Transverse colon (tissue), 4 donors: ENCODE data around the gene VPS11. TPM values are rescaled to one million over a fixed set of nuclear protein-coding genes. Genes with fewer than 3 reads are reported as not detected.
A peak's percentile ranks its signal among the peaks of the same experiment; 100 is the strongest.
"Not testable (repeated sequence)": the region's sequence is repeated elsewhere in the genome, so short reads cannot be mapped to it uniquely, and the experiment has no call there.

ENCODE experiments used
- DNase-seq: peaks from one replicate; pipeline ENCODE4 v3.0.0-alpha.2; 2019
- H3K27ac ChIP-seq, 4 donors: fragments of 200-600 bp; sonication (generic); 2 replicates each; pipeline ENCODE4 v1.5.1; 2016 to 2018; ENCODE audit warnings: inconsistent platforms in 4 of 4
- H3K27me3 ChIP-seq: fragments of 200-600 bp; sonication (generic); 2 replicates; pipeline ENCODE4 v1.5.1; 2017; ENCODE audit warnings: inconsistent platforms
- H3K36me3 ChIP-seq, 4 donors: fragments of 200-600 bp; sonication (generic); 2 replicates each; pipeline ENCODE4 v1.5.1; 2017 to 2019; ENCODE audit warnings: inconsistent platforms in 4 of 4
- H3K4me1 ChIP-seq, 4 donors: fragments of 200-600 bp; sonication (generic); 2 replicates each; pipeline ENCODE4 v1.5.1; 2017 to 2020; ENCODE audit warnings: inconsistent platforms in 4 of 4
- H3K4me3 ChIP-seq, 4 donors: fragments of 200-600 bp; sonication (generic); 1 replicate in 1 of 4; 2 replicates in 3 of 4; pipeline versions ENCODE4 v1.5.1 to v1.6.1; 2017 to 2019; ENCODE audit warnings: inconsistent platforms in 4 of 4
- H3K9me3 ChIP-seq, 2 donors: fragments of 200-600 bp; sonication (generic); 2 replicates each; pipeline ENCODE4 v1.5.1; 2017 to 2019; ENCODE audit warnings: inconsistent platforms in 2 of 2
- EP300 ChIP-seq: sonication (generic); formaldehyde crosslinking; IDR thresholded peaks from one replicate; pipeline ENCODE4 v1.6.1; 2017; ENCODE audit warnings: antibody characterized with exemption, low read depth
- POLR2A ChIP-seq: fragments of 450-650 bp; IDR thresholded peaks from one replicate; pipeline ENCODE4 v1.6.1; 2016; ENCODE audit warnings: antibody characterized with exemption, mild to moderate bottlenecking, moderate library complexity
- POLR2AphosphoS5 ChIP-seq, 3 donors: sonication (generic); formaldehyde crosslinking; IDR thresholded peaks; one replicate each; pipeline ENCODE4 v1.6.1; 2016; ENCODE audit warnings: antibody characterized with exemption in 3 of 3
- WGBS, 2 donors: methylation state at CpG; one replicate each; pipeline ENCODE4 v1.1.5; 2018; ENCODE audit warnings: low coverage in 1 of 2; 5-methylcytosine and 5-hydroxymethylcytosine counted together
- in situ Hi-C, 4 donors: fragments of 200-750 bp; cut with MboI; loops; one replicate each; pipeline versions ENCODE4 v1.15.0 to v1.15.1; 2017; ENCODE audit warnings: low sequenced_read_pairs in 3 of 4, low pct_ligation_motif_present in 1 of 4, low pct_unique_long_range_greater_than_20kb in 1 of 4
- intact Hi-C: fragments of 100-400 bp; cut with DNase I; formaldehyde crosslinking; loops from one replicate; pipeline ENCODE4 v1.15.1; 2023; ENCODE audit warnings: low total_unique reads
- total RNA-seq, 4 donors: library from RNA; depleted of rRNA; stranded (reverse); fragments of >200 nt; gene quantifications; one replicate each; pipeline ENCODE4 v1.1.0, GENCODE V29; 2016
- TF ChIP-seq, protein P1 (sequence below), 5 experiments: fragments of 200-600 bp in 3 of 5; fragments of 450-650 bp in 2 of 5; sonication (generic) in 3 of 5; IDR thresholded peaks; 1 replicate in 2 of 5; 2 replicates in 3 of 5; pipeline ENCODE4 v1.5.1; 2016 to 2017; ENCODE audit warnings: antibody characterized with exemption in 5 of 5, inconsistent platforms in 3 of 5, mild to moderate bottlenecking in 2 of 5, moderate library complexity in 1 of 5

The VPS11 gene
- total RNA-seq, 4 donors from 2014 or later, result 19.8 to 122 (median 31.2) TPM

DNA sequence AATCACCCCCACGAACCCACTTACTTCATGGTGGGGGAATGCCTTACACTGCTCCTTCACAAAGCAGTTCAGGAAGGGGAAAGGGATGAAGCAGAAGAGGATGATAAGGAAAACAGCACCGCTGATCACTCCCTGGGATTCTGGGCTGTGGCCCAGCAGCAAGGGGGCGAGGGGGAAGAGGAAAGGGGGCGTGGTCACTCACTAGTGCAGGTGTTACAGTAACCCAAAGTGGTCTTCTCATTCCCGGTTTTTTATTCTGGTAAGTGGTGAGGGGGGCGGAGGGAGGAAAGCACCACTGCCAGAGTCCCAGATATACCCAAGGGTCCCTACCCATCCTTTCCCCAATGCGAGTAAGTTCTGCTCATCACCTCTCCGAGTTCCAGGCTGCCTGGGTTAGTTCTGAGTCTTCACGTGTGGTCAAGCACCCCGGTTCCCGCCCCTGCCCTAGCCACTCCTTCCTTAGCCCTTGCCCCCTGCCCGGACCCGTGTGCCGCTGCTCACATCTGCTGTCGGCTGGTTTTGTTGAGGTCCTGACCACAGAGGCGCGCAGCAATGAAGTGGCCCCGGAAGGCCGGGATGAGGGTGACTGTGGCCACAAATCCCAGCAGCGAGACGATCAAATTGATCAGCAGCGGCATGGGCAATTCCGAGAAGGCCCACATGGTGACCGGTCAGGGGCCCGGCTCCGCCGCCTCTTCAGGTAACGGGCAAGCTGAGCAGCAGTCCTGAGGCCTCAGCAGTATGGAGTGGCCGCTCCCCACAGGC, 33.6 kb downstream of the VPS11 start:
- H3K36me3 ChIP-seq, result peaks cover 0 to 9% (median 1%) of the 10 kb centered on the region in 4 donors
- H3K4me3 ChIP-seq, result peak overlapping the region; percentile 61 to 84 (median 66)
- TF ChIP-seq EP300, result no peak
- TF ChIP-seq, protein P1, sequence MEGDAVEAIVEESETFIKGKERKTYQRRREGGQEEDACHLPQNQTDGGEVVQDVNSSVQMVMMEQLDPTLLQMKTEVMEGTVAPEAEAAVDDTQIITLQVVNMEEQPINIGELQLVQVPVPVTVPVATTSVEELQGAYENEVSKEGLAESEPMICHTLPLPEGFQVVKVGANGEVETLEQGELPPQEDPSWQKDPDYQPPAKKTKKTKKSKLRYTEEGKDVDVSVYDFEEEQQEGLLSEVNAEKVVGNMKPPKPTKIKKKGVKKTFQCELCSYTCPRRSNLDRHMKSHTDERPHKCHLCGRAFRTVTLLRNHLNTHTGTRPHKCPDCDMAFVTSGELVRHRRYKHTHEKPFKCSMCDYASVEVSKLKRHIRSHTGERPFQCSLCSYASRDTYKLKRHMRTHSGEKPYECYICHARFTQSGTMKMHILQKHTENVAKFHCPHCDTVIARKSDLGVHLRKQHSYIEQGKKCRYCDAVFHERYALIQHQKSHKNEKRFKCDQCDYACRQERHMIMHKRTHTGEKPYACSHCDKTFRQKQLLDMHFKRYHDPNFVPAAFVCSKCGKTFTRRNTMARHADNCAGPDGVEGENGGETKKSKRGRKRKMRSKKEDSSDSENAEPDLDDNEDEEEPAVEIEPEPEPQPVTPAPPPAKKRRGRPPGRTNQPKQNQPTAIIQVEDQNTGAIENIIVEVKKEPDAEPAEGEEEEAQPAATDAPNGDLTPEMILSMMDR (IDR thresholded peaks at IDR 0.05), result peak in 2 of 5 experiments; percentile 49 to 53
- H3K27me3 ChIP-seq, result no peaks in the 10 kb centered on the region
- H3K4me1 ChIP-seq, result peaks cover 12 to 31% (median 21%) of the 10 kb centered on the region in 4 donors
- in situ Hi-C loops (no loop called here), intact Hi-C loops (no loop called here)
- H3K9me3 ChIP-seq, result no peaks in the 10 kb centered on the region
- peak overlapping the region; percentile 93 to 98 (median 97) for H3K27ac ChIP-seq
- peak; percentile 44 for DNase-seq
- WGBS, 2 donors, result 1 to 5% methylated on average over 6 to 12 of the region's 29 CpGs

- Histone ChIP-seq H3K9me3 (no peaks in the 10 kb centered on the region), H3K4me1 (peaks cover 18 to 38% (median 24%) of the 10 kb centered on the region in 4 donors), H3K36me3 (peaks cover 0 to 9% (median 1%) of the 10 kb centered on the region in 4 donors), H3K27me3 (no peaks in the 10 kb centered on the region), H3K27ac (peak within 1 kb of the TSS; percentile 93 to 98 (median 97)), H3K4me3 (peak within 1 kb of the TSS; percentile 61 to 84 (median 66))
- WGBS, 2 donors, result 0% methylated on average over 18 to 32 of the region's 32 CpGs
- TF ChIP-seq POLR2A, result no peak
- TF ChIP-seq, protein P1 (IDR thresholded peaks at IDR 0.05), result no peak
- TF ChIP-seq POLR2AphosphoS5 (IDR thresholded peaks at IDR 0.05), result peak; percentile 48 to 59 (median 54)
- intact Hi-C loops (no loop called here), in situ Hi-C loops (no loop called here)
- DNase-seq, result peak; percentile 92
Measured at GRCh38 chr11:119101759-119102423, 34.3 kb downstream of the VPS11 start, which contains the start of gene DPAGT1. DPAGT1 (minus strand) TSS chr11:119101853; CDS start chr11:119101655, 198 bp downstream.

DNA sequence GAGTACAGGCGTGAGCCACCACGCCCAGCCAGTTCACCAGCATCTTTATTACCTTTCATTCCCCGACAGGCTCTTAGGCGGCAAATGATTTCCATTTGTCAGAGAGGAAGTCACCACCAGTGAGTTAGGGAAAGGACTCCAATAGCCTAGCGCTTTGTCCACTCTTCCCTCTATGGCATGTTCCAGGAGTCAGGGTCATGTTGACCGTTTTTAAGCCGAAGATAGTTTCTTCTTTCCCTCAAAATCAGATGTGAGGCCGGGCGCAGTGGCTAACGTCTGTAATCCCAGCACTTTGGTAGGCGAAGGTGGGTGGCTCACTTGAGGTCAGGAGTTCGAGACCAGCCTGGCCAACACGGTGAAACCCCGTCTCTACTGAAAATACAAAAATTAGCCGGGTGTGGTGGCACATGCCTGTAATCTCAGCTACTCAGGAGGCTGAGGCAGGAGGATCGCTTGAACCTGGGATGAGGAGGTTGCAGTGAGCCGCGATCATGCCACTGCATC, 35.6 kb downstream of the VPS11 start:
- intact Hi-C loops, result not testable (repeated sequence)

DNA sequence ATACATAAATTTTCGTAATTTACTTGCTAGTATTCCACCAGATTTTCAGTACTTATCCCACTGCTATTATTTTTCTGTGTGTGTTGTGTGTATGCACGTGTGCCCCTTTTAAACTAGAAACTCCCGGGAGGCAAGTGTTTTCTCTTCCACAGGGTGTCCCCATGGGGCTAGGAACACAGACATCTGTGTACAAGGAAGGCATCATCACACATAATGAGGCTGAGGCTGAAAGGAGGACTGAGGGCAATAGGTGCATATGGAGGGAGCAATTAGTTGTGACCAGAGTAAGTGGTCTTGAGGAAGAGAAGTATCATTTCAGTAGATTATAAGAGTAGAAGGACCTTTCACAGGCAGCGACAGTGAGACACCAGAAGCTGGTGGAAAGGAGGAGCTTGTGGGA, 36.2 kb downstream of the VPS11 start:
- TF ChIP-seq POLR2AphosphoS5 (IDR thresholded peaks at IDR 0.05) (no peak), POLR2A (no peak), EP300 (no peak)
- TF ChIP-seq, protein P1 (IDR thresholded peaks at IDR 0.05), result no peak
- Histone ChIP-seq H3K4me1 (peaks cover 21 to 47% (median 33%) of the 10 kb centered on the region in 4 donors), H3K27ac (peak overlapping the region; percentile 93 to 98 (median 97)), H3K36me3 (no peaks in the 10 kb centered on the region), H3K27me3 (no peaks in the 10 kb centered on the region), H3K4me3 (no peak overlapping the region), H3K9me3 (no peaks in the 10 kb centered on the region)
- 50 to 56% methylated on average over 4 of the region's 4 CpGs for WGBS, 2 donors
- in situ Hi-C loops, result no loop called here
- intact Hi-C loops, result no loop called here
- no peak for DNase-seq

More for the DNA sequence above, 35.6 kb downstream of the VPS11 start:
- peak overlapping the region in 2 of 4 donors; percentile 68 to 84 for H3K4me3 ChIP-seq
- H3K36me3 ChIP-seq, H3K27me3 ChIP-seq, H3K9me3 ChIP-seq, DNase-seq, in situ Hi-C loops: not testable (repeated sequence)
- peaks cover 18 to 41% (median 27%) of the 10 kb centered on the region in 4 donors for H3K4me1 ChIP-seq
- 73 to 100% methylated on average over 3 to 18 of the region's 18 CpGs for WGBS, 2 donors
- H3K27ac ChIP-seq, result peak overlapping the region; percentile 93 to 98 (median 97)
